ENCODE measurements around the gene EMSY.
"Not testable (repeated sequence)": the region's sequence is repeated elsewhere in the genome, so short reads cannot be mapped to it uniquely, and the experiment has no call there.

EMSY gene

DNA sequence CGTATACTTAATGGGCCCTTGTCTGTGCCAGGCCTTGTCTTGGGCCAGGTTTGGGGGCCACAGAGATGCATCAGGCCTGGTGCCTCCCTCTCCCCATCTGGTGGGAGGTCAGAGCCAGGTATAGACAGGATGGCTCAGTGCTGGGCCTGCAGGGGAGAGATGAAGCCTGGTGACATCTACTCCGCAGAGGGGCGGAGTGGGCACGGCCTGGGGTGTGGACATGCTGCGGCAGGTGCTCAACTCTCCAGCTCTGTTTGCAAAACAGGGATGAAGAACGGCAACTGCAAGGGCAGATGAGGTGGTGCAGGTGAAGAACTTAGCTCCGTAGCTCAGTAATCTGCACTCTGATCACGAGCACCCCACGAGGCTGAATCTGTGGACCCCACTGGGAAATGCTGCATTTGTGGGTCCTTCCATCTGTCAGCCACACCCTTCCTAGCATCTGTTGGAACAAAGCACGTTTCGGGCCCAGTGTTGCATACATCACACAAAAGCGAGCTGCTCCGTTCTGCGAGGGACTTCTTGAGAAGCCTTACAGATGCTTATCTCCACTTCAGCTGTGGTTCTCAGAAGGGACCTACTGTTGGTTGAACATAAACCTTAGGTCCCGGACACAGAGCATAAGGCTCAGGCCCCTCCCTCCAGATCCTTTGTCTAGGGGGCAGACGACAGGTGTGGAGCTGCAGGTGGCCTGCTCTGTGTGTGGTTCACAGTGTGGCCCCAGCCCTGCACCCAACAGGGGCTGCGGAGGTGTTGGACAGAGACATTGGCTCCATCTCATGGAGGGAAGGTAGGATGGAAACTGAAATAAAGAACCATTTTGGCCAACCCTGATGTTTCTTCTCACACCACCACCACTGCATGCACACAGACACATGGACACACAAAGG lies 147.5 kb downstream of the EMSY start:
- FAIRE-seq (no peak), DNase-seq (ENCODE audit: insufficient read length) (no peak)
- no peak for TF ChIP-seq POLR2A (IDR thresholded peaks at IDR 0.05; ENCODE audit: low read depth, low read length)
- TF ChIP-seq POLR2AphosphoS5 (IDR thresholded peaks at IDR 0.05; ENCODE audit: low read depth, low read length): no peak
- no peak for TF ChIP-seq TAF1 (IDR thresholded peaks at IDR 0.05; ENCODE audit: borderline replicate concordance, low read depth, low read length)

DNA sequence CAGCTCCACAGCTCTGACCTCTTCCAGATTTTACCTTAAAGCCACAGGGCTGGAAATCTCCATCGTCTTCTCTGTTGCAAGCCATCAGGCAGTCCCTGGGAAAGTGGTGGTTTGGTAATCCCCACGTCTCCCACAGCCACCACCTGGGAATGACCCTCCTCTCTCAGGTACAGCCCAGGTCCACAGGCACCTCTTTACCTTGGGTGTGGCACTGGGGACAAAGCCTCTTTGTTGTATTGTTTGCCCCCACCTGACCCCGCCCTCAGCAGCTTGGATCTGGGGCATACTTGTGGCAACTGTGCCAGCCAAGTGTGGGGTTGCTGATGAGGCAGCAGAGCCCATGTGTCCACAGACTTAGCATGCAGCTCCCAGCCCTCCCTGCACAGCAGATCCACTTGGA lies 148.1 kb downstream of the EMSY start:
- FAIRE-seq: no peak
- no peak for TF ChIP-seq POLR2AphosphoS5 (IDR thresholded peaks at IDR 0.05; ENCODE audit: low read depth, low read length)
- TF ChIP-seq POLR2A (IDR thresholded peaks at IDR 0.05; ENCODE audit: low read depth, low read length): no peak
- TF ChIP-seq TAF1 (IDR thresholded peaks at IDR 0.05; ENCODE audit: borderline replicate concordance, low read depth, low read length): no peak
- no peak for DNase-seq (ENCODE audit: insufficient read length)

DNA sequence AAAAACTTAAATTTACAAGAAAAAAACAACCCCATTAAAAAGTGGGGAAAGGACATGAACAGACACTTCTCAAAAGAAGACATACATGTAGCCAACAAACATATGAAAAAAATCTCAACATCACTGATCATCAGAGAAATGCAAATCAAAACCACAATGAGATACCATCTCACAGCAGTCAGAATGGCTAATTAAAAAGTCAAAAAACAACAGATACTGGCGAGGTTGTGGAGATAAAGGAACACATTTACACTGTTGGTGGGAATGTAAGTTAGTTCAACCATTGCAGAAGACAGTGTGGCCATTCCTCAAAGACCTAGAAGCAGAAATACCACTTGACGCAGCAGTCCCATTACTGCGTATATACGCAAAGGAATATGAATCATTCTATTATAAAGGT lies 150.3 kb downstream of the EMSY start:
- not testable (repeated sequence) for DNase-seq (ENCODE audit: insufficient read length); FAIRE-seq

DNA sequence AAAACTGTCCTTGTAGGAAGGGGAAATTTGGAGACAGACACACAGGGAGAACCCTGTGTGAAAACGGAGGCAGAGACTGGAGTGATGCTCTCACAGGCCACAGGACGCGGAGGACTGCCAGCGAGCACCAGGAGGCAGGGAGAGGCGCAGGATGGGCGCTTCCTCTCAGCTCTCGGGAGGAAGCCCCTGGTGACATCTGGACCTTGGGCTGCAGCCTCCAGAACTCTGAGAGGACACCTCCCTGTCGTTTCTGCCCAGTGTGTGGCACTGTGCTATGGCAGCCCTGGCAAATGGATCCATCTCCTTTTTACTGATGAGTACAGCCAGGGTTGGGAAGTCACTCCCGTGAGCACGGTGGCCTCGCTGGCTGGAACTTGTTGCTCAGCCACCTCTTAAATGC lies 151.8 kb downstream of the EMSY start:
- TF ChIP-seq POLR2A (IDR thresholded peaks at IDR 0.05; ENCODE audit: low read depth, low read length) (no peak), POLR2AphosphoS5 (IDR thresholded peaks at IDR 0.05; ENCODE audit: low read depth, low read length) (no peak), TAF1 (IDR thresholded peaks at IDR 0.05; ENCODE audit: borderline replicate concordance, low read depth, low read length) (no peak)
- DNase-seq (ENCODE audit: insufficient read length): no peak
- FAIRE-seq: no peak

DNA sequence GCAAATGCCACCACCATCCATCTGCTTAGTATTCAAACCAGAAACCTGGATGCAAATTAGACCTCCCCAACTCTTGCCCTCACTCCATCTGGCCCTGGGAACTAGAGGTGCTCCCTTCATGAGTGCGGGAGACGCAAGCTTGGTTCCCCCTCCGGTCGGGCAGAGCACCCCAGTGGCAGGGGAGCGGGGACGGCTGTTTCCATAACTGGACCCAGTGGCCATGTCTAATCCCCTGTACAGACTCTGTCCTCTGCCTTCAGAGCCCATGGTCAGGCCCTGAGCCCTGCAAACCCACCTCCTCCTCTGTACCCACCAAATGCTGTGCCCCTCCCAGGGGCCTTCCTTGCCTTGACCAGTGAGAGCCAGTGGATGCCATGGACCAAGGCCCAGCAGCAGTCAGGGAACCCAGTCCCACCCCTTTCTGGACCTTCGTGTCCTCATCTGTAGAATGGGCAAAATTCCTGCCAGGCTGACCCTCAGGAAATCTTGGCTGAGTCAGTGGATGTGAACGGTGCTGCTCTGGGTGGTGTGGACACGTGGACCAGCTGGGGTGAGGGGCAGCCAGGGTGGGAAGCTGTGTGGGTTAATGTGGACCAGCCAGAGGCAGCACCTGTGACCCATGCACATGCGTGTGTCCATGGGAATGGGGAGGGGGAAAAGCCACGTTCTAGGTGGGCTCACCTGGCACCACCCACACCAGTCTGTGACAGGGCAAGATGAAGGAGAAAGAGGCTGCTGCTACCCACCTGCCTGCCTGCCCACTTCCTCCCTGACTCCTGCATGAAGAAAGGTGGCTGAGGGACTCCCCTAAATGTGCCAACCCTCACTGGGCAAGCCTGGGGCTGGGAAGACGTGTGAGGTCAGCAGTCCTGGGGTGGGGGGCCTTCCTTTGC lies 153.0 kb downstream of the EMSY start:
- FAIRE-seq (no peak), DNase-seq (ENCODE audit: insufficient read length) (no peak)
- TF ChIP-seq TAF1 (IDR thresholded peaks at IDR 0.05; ENCODE audit: borderline replicate concordance, low read depth, low read length): no peak
- no peak for TF ChIP-seq POLR2A (IDR thresholded peaks at IDR 0.05; ENCODE audit: low read depth, low read length)
- TF ChIP-seq POLR2AphosphoS5 (IDR thresholded peaks at IDR 0.05; ENCODE audit: low read depth, low read length): no peak

DNA sequence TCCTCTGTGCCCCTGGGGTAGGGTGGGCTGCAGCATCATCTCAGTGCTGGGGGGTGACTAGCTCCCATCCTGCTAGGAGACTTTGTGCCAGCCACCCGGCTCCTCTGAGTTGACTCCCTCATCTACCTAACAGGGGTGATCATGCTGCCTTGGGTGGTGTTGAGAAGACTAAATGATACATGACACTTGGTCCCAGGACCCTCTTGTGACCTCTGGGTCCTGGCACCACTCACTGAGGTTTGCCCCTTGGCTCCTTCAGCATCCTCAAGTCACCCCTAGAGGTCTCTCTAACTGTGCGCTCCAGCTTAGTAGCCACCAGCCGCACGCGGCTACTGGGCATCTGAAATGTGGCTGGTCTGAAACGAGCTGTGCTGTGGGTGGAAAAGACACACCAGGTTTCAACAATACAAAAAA lies 153.6 kb downstream of the EMSY start:
- peak; percentile 90 for FAIRE-seq
- TF ChIP-seq TAF1 (IDR thresholded peaks at IDR 0.05; ENCODE audit: borderline replicate concordance, low read depth, low read length) (no peak), POLR2AphosphoS5 (IDR thresholded peaks at IDR 0.05; ENCODE audit: low read depth, low read length) (no peak), POLR2A (IDR thresholded peaks at IDR 0.05; ENCODE audit: low read depth, low read length) (no peak)

DNA sequence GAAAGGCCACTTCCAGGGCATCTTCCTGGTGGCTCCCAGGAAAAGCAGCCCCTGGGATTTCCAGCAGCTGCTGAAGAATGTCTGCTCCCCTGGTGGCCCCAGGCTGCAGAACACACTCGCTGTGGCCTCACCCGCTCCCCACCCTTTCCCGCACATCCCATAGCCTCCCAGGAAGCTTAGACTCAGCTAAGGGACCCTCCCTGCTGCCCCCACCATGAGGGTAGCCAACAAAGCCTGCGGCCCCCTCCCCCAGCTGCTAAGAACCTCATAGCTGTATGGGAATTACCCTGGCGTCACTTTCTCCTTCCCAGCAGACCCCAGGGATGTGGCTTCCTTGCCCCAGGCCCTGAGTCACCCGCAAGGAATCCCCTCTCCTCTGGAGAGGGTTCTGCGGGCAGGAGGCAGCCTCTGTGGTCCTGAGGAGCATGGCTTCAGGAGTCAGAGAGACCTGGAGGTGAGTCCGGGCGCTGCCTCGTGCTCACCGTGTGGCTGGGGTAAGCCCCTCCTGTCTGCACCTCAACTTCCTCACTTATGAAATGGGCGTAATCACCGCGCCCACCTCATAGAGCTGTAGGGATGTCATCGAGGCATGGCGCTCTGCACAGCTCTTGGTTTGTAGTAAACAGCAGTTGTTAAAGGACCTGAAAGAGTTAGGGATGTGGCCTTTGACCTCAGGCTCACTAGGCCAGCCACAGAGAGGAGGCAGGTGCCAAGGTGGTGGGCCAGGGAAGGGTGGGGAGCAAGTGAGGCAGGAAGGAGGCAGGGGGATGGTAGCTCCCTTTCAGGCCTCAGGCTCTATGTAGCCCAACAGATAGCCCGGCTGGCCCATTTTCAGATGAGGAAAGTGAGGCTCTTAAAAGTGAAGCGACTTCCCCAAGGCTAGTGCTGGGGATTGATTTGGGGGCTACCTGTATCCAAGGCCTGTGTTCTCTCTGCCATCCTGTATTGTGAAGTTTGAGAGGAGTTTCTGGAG lies 154.5 kb downstream of the EMSY start:
- TF ChIP-seq TAF1 (IDR thresholded peaks at IDR 0.05; ENCODE audit: borderline replicate concordance, low read depth, low read length): no peak
- TF ChIP-seq POLR2A (IDR thresholded peaks at IDR 0.05; ENCODE audit: low read depth, low read length): no peak
- TF ChIP-seq POLR2AphosphoS5 (IDR thresholded peaks at IDR 0.05; ENCODE audit: low read depth, low read length): no peak
- DNase-seq (ENCODE audit: insufficient read length): no peak
- no peak for FAIRE-seq

More for the DNA sequence above, 153.6 kb downstream of the EMSY start:
- peak; percentile 50 for DNase-seq (ENCODE audit: insufficient read length)

DNA sequence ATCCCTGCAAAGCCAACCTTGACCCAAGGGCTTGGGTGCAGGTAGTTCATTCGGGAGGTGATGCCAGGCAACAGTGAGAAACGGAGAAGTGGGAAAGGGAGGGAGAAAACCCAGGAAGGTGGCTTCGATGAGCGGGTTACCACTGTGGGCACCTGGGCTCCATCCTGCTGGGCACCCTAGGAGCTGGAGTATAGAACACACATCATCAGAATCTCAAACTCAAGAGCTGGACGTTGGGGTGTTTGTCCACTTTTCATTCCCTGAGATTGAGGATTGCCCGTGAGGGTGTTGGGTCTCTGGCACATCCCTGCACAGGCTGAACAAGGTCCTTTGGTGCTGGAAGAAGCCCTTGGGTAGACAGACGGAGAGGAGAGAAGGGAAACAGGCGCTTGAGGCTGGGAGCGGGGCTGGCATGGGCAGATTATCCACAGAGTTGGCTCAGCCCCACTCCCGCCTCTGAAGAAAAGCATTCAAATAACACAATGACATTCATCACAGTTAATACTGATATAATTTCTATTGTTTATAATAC lies 155.4 kb downstream of the EMSY start:
- no peak for FAIRE-seq
- TF ChIP-seq TAF1 (IDR thresholded peaks at IDR 0.05; ENCODE audit: borderline replicate concordance, low read depth, low read length) (no peak), POLR2A (IDR thresholded peaks at IDR 0.05; ENCODE audit: low read depth, low read length) (no peak), POLR2AphosphoS5 (IDR thresholded peaks at IDR 0.05; ENCODE audit: low read depth, low read length) (no peak)

DNA sequence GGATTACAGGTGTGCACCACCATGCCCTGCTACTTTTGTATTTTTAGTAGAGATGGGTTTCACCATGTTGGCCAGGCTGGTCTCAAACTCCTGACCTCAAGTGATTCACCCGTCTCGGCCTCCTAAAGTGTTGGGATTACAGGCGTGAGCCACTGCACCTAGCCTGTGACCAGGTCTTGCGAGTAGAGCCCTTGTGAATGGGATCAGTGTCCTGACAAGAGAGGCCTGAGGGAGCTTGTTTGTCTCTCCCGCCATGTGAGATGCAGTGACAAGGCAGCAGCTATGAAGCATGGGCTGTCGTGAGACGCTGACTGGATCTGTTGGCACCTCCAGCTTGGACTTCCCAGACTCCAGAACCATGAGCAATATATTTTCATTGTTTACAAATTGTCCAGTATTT lies 156.5 kb downstream of the EMSY start:
- DNase-seq (ENCODE audit: insufficient read length) (no peak), FAIRE-seq (no peak)
- no peak for TF ChIP-seq POLR2A (IDR thresholded peaks at IDR 0.05; ENCODE audit: low read depth, low read length)
- no peak for TF ChIP-seq POLR2AphosphoS5 (IDR thresholded peaks at IDR 0.05; ENCODE audit: low read depth, low read length)
- no peak for TF ChIP-seq TAF1 (IDR thresholded peaks at IDR 0.05; ENCODE audit: borderline replicate concordance, low read depth, low read length)

More for the DNA sequence above, 155.4 kb downstream of the EMSY start:
- no peak for DNase-seq (ENCODE audit: insufficient read length)

DNA sequence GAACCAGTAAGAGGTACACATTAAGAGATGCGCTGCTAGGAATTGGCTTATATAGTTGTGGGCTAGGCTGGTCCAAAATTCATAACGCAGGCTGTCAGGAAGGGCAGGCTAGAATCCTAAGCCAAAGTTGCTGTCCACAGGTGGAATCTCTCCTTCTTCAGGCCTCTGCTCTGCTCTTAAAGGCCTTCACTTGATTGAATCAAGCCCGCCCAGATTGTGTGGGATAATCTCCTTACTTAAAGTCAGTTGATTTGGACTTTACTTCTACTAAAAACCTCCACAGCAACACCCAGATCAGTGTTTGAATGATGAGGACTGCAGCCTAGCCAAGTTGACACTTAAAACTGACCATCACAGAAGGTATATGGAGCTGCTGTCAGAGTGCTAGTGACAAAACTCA lies 156.9 kb downstream of the EMSY start:
- DNase-seq (ENCODE audit: insufficient read length) (no peak), FAIRE-seq (no peak)
- TF ChIP-seq POLR2A (IDR thresholded peaks at IDR 0.05; ENCODE audit: low read depth, low read length) (no peak), TAF1 (IDR thresholded peaks at IDR 0.05; ENCODE audit: borderline replicate concordance, low read depth, low read length) (no peak), POLR2AphosphoS5 (IDR thresholded peaks at IDR 0.05; ENCODE audit: low read depth, low read length) (no peak)

Data from GM12892 (cell line).